ENCODE measurements around the gene LRRC7. TPM values are rescaled to one million over a fixed set of nuclear protein-coding genes. Genes with fewer than 3 reads are reported as not detected.

Gene LRRC7
- total RNA-seq, result 303 TPM

DNA sequence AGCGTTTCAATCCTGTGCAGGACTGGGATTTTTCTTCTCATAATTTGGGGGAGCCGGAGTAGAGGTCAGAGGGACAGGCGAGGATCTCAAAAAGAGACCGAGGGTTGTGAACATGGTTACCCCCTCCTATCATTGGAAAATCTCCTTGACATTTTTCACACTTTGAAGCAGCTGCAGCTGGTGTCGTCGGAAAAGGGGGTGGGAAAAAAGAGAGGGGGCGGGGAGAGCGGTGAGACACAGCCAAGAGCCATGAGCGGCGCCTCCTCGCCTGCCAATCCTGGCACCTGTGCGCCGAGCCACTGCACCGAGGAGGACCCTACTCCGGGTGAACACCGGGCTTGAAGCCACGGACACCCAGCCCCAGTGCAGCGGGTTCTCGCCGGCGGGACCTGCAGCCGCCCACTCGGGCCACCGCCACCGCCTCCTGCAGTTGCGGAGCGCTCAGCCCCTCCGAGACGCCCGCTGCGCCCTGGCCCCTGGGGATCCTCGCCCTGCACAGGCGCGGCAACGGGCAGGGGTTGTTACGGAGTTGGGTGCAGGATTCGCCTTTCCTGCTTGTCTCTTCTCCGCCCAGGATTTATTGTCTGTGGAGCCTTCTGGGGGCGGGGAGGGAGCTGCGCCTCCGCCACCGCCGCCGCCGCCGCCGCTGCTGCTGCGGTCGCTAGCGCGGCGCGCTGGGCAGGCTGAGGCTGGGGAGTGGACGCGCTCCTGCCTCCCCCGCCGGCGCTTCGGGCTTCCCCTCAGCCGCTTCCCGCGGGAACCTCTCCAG is at the start of gene LRRC7:
Gene LRRC7, plus strand, starts transcription at position 271 of the 769 bp plus-strand sequence. CDS start 718 bp downstream, outside the sequence.
- peak; percentile 53 for DNase-seq

- no peak for DNase-seq
Observed at GRCh38 chr1:69519006-69519405, 48.7 kb upstream of the LRRC7 start.

- DNase-seq, result no peak
Observed at GRCh38 chr1:69520326-69520725, 47.4 kb upstream of the LRRC7 start.

- no peak for DNase-seq
Observed at GRCh38 chr1:69523032-69523431, 44.7 kb upstream of the LRRC7 start.

GRCh38 chr1:69523461-69523860 is 44.3 kb upstream of the LRRC7 start:
- DNase-seq, result no peak

DNA sequence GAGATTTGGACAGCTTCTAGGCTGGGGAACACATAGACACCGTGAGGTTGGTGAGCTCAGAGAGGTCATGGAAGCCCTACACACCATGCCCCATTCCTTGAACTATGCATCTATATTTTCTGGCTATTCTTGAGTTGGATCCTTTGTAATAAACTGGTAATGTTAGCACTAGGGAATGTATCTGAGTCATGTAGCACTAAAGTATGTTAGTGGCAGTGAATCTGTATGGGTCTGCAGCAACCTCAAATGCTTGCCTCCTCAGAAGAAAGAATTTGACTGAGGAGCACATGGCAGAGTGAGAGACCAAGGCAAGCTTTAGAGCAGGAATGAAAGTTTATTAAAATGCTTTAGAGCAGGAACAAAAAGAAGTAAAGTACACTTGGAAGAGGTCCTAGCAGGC is 43.7 kb upstream of the LRRC7 start:
- no peak for DNase-seq

DNA sequence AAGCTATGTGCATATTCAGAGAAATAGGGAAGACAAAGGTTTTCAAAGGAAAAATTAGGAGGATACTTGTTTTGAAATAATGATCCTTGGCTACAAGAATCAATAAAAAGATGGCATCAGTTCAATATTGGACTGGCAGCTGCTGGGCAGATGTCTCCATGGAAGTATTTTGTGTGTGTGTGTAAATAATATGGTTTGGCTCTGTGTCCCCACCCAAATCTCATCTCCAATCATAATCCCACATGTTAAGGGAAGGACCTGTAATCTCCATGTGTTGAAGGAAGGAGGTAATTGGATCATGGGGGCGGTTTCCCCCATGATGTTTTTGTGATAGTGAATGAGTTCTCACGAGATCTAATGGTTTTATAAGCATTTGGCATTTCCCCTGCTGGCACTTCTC is 40.4 kb upstream of the LRRC7 start:
- DNase-seq, result no peak

GRCh38 chr1:69528376-69528775 is 39.3 kb upstream of the LRRC7 start:
- DNase-seq, result no peak

- no peak for DNase-seq
Observed at GRCh38 chr1:69533343-69533742, 34.4 kb upstream of the LRRC7 start.

- DNase-seq, result no peak
Observed at GRCh38 chr1:69534829-69535228, 32.9 kb upstream of the LRRC7 start.

DNA sequence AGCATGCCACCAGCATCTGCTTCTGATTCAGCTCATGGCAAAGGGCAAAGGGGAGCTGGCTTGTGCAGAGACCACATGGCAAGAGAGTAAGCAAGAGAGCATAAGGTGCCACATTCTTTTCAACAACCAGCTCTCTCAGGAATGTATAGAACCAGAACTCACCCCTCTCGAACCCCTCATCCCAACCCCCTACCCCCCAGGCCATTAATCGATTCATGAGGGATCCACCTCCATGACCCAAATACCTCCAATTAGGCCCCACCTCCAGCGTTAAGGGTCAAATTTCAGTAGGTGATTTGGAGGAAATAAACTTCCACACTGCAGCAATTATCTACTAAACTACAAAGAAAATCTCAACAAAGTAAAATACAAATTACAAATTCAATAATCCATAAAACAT is 32.2 kb upstream of the LRRC7 start:
- no peak for DNase-seq

DNA sequence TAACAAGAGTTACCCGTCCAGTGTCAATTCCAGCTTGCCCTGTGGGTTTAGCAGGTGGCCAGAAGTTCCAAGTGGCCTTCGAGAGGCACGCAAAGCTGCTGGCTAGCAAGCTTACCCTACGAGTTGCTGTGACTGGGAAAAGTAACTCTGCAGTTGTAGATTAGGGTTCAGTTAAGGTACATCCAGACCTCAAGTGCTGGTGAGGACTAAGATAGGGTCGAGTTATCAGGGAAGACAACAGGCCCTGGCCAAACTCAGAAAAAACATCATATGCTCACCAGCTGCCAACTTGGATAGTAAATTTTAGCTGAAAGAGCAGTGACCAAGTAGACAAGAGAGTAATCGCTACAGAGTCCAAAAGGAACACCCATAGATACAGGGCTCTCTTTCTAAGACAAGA is 27.7 kb upstream of the LRRC7 start:
- DNase-seq, result no peak

DNA sequence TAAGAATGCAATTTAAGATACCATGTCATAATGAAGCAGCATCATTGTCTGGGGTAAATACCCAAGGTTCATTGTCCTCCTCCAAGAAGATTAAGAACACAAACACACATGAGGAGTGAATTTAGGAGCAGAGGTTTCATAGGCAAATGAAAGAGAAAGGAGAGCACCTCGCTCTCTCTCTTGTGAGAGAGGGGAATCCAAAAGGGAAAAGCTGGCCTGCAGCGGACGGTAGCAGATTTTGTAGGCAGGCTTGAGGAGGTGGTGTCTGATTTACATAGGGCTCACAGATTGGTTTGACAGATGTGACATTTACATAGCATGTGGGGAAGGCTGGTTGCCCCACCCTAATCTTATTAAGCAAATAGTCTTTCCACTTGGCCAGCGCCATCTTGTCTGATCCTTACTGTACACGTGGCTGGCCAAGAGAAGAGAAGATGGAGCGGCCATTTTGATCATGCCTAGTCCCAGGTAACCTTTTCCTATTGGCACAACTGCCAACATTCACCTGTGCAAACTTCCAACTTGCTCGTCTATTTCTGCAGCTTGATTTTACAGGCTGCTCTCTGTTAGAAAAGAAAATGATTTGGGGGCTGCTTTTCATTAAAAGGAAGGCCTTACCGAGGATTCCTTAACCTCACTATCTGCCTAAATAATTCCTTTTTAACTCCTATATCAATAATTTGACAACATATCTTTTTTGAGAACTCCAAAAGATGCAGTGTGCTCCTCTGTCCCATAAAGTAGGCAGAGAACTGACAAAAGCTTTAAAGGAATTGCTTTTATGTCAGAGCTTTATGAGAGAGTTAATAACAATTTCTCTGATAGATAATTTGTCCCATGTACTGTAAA is 16.0 kb upstream of the LRRC7 start:
- DNase-seq, result no peak

DNA sequence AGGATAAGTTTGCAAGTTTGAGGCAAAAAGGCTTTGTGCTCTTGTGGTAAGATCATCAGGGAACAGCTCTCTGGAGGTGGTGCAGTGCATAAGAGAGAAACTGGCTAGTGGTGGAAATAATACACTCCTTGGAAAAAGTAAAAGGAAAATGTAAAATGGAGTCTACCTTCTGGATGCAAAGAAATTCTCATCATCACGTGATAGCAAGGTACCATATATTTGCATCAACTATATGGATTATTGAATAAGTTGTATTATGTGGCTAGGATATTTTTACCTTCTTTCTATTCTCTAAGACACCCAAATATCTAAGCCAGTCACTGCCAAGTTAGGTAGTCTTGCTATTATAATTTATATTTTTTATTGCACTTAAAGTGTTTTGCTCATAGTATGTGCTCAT is 14.0 kb upstream of the LRRC7 start:
- no peak for DNase-seq

DNA sequence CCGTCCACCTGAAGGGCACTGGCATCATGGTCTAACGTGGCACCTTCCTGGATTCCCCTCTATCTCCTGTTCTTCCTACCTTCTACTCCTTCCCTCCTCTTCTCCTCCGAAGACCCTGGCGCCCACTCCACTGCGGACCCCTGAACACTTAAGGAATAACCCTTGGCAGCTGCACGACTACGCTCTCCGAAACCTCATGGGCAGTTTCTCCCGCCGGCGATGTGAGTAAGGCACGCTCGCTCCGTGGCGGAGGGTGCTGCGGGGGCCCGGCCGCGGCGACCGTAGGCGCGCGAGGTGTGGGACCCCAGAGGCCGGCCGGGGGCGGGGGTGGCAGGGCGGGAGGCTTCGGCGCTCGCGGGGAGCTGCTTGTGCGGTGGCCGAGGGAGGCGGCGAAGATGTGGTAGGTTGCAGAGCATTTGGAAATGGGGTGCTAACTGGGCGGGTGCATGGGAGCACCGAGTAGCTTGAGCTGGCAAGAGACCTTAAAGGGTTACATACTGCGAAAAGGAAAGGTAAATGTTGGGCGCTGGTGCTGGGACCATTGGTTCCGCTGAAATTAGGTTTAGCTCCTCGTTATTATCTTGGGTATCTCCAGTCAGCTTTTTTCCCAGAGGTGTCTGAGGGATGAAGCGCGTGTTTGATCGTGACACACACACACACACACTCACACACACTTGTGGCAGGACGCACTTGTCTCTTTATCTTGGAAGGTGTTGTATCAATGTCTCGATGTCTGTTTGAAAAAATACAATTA is 876 bp downstream of the LRRC7 start:
- DNase-seq, result peak; percentile 20

- DNase-seq, result peak; percentile 16
Observed at GRCh38 chr1:69569175-69569541, 1.4 kb downstream of the LRRC7 start.

DNA sequence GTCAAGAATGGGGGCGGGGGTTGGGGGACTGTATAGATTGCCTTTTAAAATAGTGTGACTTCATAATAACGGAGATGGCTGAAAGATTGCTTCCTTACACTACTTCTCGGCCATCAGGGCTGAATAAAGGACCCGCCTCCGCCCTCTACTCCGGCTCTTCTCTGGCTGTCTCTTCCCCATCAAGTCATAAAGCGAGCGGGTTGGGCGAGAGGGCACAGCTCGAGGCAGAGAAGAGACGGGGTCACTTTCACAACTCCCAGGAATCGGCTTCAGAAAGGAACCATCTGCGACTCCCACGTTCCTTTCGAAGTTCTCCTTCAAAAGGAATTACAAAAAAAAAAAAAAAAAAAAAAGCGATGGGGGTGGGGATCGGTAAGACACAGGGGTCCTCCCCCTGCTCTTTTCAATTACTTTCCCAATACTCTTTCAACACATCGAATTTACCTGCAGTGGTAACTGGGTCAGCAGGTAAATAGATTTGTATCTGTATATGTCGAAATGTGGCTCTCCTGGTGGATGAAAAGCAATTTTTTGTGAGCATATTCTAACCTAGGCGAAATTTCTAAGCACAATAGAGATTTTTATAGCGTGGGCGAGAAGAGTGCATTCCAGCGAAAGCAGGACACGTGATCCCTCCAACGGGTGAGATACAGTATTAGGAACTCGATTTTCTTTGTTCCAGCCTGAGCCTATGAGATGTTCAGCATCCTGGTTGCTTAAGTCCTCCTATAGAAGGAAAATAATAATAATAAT is 2.0 kb downstream of the LRRC7 start:
- no peak for DNase-seq

DNA sequence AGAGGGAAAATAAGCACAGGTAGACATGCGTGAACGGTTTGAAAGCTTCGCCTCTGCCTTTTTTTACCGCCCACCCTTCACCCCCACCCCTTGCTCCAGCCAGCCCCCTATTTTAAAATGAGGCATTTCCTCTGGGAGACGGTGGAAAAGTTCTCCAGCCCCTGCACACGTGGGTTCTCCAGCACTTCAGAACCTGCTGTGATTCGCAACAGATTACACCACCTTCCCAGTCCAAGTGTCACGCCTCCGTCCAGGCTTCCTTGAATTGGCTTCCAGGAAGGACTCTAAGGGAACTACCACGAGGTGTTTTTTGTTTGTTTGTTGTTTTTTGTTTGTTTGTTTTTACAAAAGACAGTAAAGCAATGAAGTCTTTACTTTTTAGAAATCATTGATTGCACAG is 2.6 kb downstream of the LRRC7 start:
- no peak for DNase-seq

DNA sequence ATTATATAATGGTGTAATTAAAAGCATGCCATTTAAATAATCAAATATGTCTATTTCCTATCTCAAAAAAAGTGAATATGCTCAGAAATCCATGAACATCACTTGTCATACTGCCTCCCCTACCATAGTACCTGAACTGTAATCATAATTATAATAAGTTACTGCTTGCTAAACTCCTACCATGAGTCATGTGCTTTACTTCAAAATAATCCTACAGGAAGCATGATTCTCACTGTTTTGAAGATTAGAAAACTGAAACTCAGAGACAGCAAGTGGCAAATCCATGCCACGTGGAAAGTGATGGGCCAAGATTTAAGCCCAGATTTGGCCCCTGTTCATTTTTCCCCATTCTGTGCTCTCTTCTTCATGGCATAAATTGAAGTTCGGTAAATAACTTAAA is 5.2 kb downstream of the LRRC7 start:
- DNase-seq, result no peak

GRCh38 chr1:69573911-69574310 is 6.2 kb downstream of the LRRC7 start:
- DNase-seq, result no peak

DNA sequence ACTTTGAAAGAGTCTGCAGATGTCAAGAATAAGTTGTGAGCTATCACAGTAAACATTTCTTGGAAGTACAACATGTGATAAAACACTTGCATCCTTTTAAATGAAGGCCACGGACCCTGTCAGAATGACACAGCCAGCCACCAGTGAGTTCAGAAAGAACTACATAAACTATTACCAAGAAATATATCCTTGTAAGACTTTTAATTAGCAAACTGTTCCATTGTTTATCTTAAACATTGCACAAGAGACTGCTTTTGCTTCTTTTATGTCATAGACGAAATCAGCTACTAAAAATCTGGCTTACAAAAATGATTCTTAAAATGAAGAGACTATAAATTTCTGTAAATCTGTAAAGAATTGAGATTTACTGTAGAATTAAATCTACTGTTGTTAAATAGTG is 17.9 kb downstream of the LRRC7 start:
- no peak for DNase-seq

GRCh38 chr1:69587391-69587790 is 19.7 kb downstream of the LRRC7 start:
- DNase-seq, result no peak

Data from occipital lobe (tissue), 2 donors.